Trophoblast cell (in vitro differentiated cells and primary cell): ENCODE results near the gene SMTNL2.
A peak's percentile ranks its signal among the peaks of the same experiment; 100 is the strongest.
"Not testable (repeated sequence)": the region's sequence is repeated elsewhere in the genome, so short reads cannot be mapped to it uniquely, and the experiment has no call there.

ENCODE experiments used
- DNase-seq, 2 donors: peaks; one replicate each; pipeline ENCODE4 v3.0.0-alpha.2; 2016
- H2AFZ ChIP-seq: 2 replicates; pipeline ENCODE4 v1.6.1; 2013; ENCODE audit warnings: low read length, moderate library complexity, mild to moderate bottlenecking; ENCODE audit not compliant: insufficient read depth, poor library complexity
- H2AK5ac ChIP-seq: 2 replicates; pipeline ENCODE4 v1.6.1; 2013; ENCODE audit warnings: mild to moderate bottlenecking, low read length
- H2BK120ac ChIP-seq: 2 replicates; pipeline ENCODE4 v1.6.1; 2013; ENCODE audit warnings: low read length, mild to moderate bottlenecking, moderate library complexity; ENCODE audit not compliant: insufficient read depth, poor library complexity
- H2BK12ac ChIP-seq: 2 replicates; pipeline ENCODE4 v1.6.1; 2013; ENCODE audit warnings: mild to moderate bottlenecking, low read length, moderate library complexity
- H2BK5ac ChIP-seq: 2 replicates; pipeline ENCODE4 v1.6.1; 2013; ENCODE audit warnings: low read length, low read depth, moderate library complexity, mild to moderate bottlenecking; ENCODE audit not compliant: poor library complexity
- H3K14ac ChIP-seq: 2 replicates; pipeline ENCODE4 v1.6.1; 2013; ENCODE audit warnings: mild to moderate bottlenecking, low read length
- H3K18ac ChIP-seq: 2 replicates; pipeline ENCODE4 v1.6.1; 2013; ENCODE audit warnings: mild to moderate bottlenecking, low read length
- H3K23ac ChIP-seq: 2 replicates; pipeline ENCODE4 v1.6.1; 2013; ENCODE audit warnings: low read length
- H3K27ac ChIP-seq: 2 replicates; pipeline ENCODE4 v1.5.1; 2013; ENCODE audit warnings: low read depth, mild to moderate bottlenecking, inconsistent platforms, low read length, moderate library complexity
- H3K27me3 ChIP-seq: 2 replicates; pipeline ENCODE4 v1.6.1; 2013; ENCODE audit warnings: inconsistent platforms, mild to moderate bottlenecking, low read length, moderate library complexity; ENCODE audit not compliant: insufficient read depth
- H3K36me3 ChIP-seq, 2 experiments: 1 replicate in 1 of 2; 2 replicates in 1 of 2; pipeline ENCODE4 v1.6.1; 2013; ENCODE audit warnings: low read length in 2 of 2, mild to moderate bottlenecking in 2 of 2, moderate library complexity in 1 of 2; ENCODE audit not compliant: insufficient read depth in 2 of 2, control insufficient read depth in 1 of 2
- H3K4ac ChIP-seq: 2 replicates; pipeline ENCODE4 v1.6.1; 2013; ENCODE audit warnings: low read depth, mild to moderate bottlenecking, low read length, moderate library complexity
- H3K4me1 ChIP-seq, 2 experiments: 1 replicate in 1 of 2; 2 replicates in 1 of 2; pipeline ENCODE4 v1.6.1; 2013; ENCODE audit warnings: low read length in 2 of 2, mild to moderate bottlenecking in 2 of 2, moderate library complexity in 1 of 2; ENCODE audit not compliant: insufficient read depth in 2 of 2, control insufficient read depth in 1 of 2
- H3K4me2 ChIP-seq: 2 replicates; pipeline ENCODE4 v1.6.1; 2013; ENCODE audit warnings: inconsistent platforms, mild to moderate bottlenecking, low read length, moderate library complexity
- H3K4me3 ChIP-seq: 2 replicates; pipeline ENCODE4 v1.5.1; 2013; ENCODE audit warnings: mild to moderate bottlenecking, low read depth, low read length, inconsistent platforms
- H3K79me1 ChIP-seq: one replicate; pipeline ENCODE4 v1.6.1; 2013; ENCODE audit warnings: low read length
- H3K79me2 ChIP-seq: 2 replicates; pipeline ENCODE4 v1.6.1; 2013; ENCODE audit warnings: low read length, mild to moderate bottlenecking; ENCODE audit not compliant: control insufficient read depth, insufficient read depth, poor library complexity
- H3K9ac ChIP-seq: 2 replicates; pipeline ENCODE4 v1.6.1; 2013; ENCODE audit warnings: mild to moderate bottlenecking, low read length
- H3K9me3 ChIP-seq: 2 replicates; pipeline ENCODE4 v1.6.1; 2013; ENCODE audit warnings: low read depth, mild to moderate bottlenecking, control low read depth, inconsistent platforms, low read length; ENCODE audit not compliant: insufficient read depth
- H4K12ac ChIP-seq: 2 replicates; pipeline ENCODE4 v1.6.1; 2013; ENCODE audit warnings: low read depth, mild to moderate bottlenecking, low read length, moderate library complexity
- H4K8ac ChIP-seq: 2 replicates; pipeline ENCODE4 v1.6.1; 2013; ENCODE audit warnings: low read depth, mild to moderate bottlenecking, low read length, moderate library complexity
- H4K91ac ChIP-seq: one replicate; pipeline ENCODE4 v1.6.1; 2013; ENCODE audit warnings: low read depth, mild to moderate bottlenecking, low read length, moderate library complexity
- WGBS: extraction: QIAGEN DNeasy Blood & Tissue Kit; methylation state at CpG from one replicate; pipeline ENCODE4 v1.1.7; 2013; ENCODE audit warnings: missing lambda C conversion rate; ENCODE audit not compliant: insufficient read length, insufficient coverage; ENCODE audit errors: extremely low coverage; 5-methylcytosine and 5-hydroxymethylcytosine counted together

The SMTNL2 gene

DNA sequence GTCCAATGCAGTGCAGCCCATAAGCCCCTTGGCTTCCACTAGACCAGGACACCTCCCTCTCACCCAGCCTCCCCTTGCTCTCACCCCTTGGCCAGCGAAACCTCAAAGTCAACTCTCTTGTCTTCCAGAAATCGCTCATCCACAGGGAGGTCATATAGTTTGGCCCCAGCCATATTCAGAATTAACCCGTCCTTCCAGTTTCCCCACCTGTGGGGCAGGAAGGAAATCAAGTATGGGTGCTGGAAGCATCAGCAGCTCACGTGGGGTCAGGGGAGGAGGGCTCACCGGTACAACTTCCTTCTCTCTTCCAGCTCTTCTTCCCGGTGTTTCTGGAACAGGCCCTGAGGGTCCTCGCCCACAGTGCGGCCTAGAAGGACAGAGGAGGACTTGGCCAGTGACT lies 54.4 kb downstream of the SMTNL2 start:
- not testable (repeated sequence) for H3K9me3 ChIP-seq, H3K36me3 ChIP-seq, H4K12ac ChIP-seq, H2BK12ac ChIP-seq, H3K9ac ChIP-seq, H3K23ac ChIP-seq, H3K4me2 ChIP-seq, H2BK120ac ChIP-seq, H2AK5ac ChIP-seq, H3K18ac ChIP-seq, H2AFZ ChIP-seq, H4K91ac ChIP-seq, H3K4me3 ChIP-seq, H3K79me1 ChIP-seq, H3K14ac ChIP-seq, H3K4ac ChIP-seq, H4K8ac ChIP-seq, H3K79me2 ChIP-seq, DNase-seq, H3K27ac ChIP-seq, H2BK5ac ChIP-seq
- Histone ChIP-seq H3K4me1 (peaks cover 9 to 13% of the 10 kb centered on the region in 2 experiments), H3K27me3 (peaks cover 25% of the 10 kb centered on the region)
- WGBS = no CpG with 5 or more reads among the region's 8 CpGs

DNA sequence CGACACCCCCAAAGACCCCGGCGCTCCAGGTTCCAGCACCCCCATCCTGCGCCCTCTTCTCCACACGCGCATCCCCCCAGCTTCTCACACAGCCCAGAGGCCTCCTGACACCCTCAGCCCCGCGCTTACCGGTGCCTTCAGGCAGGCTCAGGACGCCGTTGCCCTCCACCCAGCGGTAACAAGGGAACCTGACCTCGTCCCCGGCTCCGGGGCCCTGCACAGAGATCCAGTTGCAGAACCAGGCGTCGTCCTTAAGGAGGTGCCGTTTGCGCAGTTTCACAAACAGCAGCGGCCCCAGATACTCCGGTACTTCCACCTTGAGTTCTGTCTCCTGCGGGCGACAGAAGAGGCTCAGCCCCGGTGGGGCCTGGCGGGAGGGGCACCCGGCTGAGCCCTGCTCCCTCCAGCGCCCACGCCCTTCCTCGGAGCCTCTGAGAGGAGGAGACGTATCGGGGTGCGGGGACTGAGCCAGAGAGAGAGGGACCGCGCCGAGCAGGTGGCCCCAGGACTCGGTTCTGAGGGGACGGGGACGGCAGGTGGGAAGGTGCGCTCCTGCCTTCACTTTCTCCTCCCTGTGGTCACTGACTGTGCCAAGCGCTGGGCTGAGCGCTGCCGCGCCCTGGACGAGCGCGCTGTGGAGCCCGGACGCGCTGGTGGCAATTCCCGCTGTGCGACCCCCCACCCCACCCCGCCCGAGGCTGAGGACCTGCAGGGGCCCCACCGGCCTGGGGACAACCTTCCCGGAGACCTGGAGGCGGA lies 55.2 kb downstream of the SMTNL2 start:
- H3K9ac ChIP-seq, H4K91ac ChIP-seq, H2BK5ac ChIP-seq, H3K4ac ChIP-seq, H3K18ac ChIP-seq, H3K79me2 ChIP-seq, H3K79me1 ChIP-seq, H3K4me3 ChIP-seq, H2BK120ac ChIP-seq, H3K36me3 ChIP-seq, H2AFZ ChIP-seq, H4K8ac ChIP-seq, H4K12ac ChIP-seq, H3K14ac ChIP-seq, H2AK5ac ChIP-seq, H3K23ac ChIP-seq, H2BK12ac ChIP-seq, H3K9me3 ChIP-seq, H3K27ac ChIP-seq: not testable (repeated sequence)
- peak in 1 of 2 donors; percentile 20 for DNase-seq
- peaks cover 9 to 13% of the 10 kb centered on the region in 2 experiments for H3K4me1 ChIP-seq
- H3K27me3 ChIP-seq = peaks cover 25% of the 10 kb centered on the region
- WGBS = no CpG with 5 or more reads among the region's 56 CpGs
- peak overlapping the region; percentile 20 for H3K4me2 ChIP-seq

GRCh38 chr17:4640569-4641188 lies 56.4 kb downstream of the SMTNL2 start:
- not testable (repeated sequence) for H3K79me1 ChIP-seq, H3K23ac ChIP-seq, H3K18ac ChIP-seq, H2BK12ac ChIP-seq, H4K12ac ChIP-seq, H4K91ac ChIP-seq, H2BK5ac ChIP-seq, H3K36me3 ChIP-seq, H3K4ac ChIP-seq, H3K4me3 ChIP-seq, H3K79me2 ChIP-seq, H3K4me2 ChIP-seq, H3K27ac ChIP-seq, H2BK120ac ChIP-seq, H3K9ac ChIP-seq, H4K8ac ChIP-seq, H2AFZ ChIP-seq, H3K9me3 ChIP-seq, H2AK5ac ChIP-seq, H3K14ac ChIP-seq, DNase-seq
- WGBS = no CpG with 5 or more reads among the region's 39 CpGs
- Histone ChIP-seq H3K4me1 (peaks cover 9 to 13% of the 10 kb centered on the region in 2 experiments), H3K27me3 (peaks cover 25% of the 10 kb centered on the region)

DNA sequence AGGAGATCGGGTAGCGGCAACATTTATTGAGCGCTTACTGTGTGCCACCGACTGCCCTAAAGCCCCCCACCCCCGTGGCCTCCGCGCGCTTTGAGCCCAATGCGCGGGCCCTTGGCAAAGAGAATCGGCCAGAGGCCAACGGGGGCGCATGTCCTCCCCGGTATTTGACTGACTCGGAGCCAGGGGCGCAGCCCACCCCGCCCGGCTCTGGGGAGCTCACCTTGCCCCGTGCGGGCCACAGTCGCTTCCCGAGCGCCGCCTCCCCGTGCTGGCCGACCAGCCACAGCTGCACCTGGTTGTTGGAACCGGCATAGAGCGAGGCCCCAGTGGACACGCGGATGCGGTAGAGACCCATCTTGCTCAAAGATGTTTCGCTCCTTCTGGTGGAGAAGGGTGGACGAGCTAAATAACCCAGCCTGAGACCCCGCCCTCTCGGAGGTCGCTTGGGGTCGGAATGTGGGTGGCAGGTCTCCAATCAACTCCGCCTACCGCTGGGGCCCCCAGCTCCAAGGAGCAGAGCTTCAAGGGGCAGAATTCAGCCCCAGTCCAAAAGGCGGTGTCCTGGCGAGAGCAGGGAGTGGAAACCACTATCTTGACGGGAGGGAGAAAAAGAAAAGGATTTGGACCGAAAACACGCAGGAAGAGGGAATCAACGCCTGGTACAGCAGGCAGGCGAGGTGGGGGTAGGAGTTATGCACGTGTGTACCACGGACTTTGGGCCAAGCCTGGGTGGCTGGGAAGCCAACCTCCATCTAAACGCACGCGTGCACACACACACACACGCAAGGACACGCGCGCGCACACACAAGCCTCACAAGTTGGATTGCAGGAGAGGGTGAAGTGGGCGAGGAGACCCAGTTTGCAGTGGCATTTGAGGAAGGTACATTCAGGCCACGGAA lies 57.2 kb downstream of the SMTNL2 start, which contains the start of gene ALOX15:
ALOX15 (minus strand) TSS at position 382 of the 899 bp plus-strand sequence; CDS start at position 355, 27 bp downstream.
- Histone ChIP-seq H3K79me1 (no peaks in the 10 kb centered on the region), H3K36me3 (no peaks in the 10 kb centered on the region), H4K91ac (no peak within 1 kb of the TSS), H2BK12ac (no peak within 1 kb of the TSS), H3K27me3 (peaks cover 25% of the 10 kb centered on the region), H2BK5ac (no peak within 1 kb of the TSS), H3K14ac (no peak within 1 kb of the TSS), H3K4me3 (no peak within 1 kb of the TSS), H4K12ac (no peak within 1 kb of the TSS), H3K18ac (no peak within 1 kb of the TSS), H2BK120ac (no peak within 1 kb of the TSS), H3K9me3 (peaks cover under 1% of the 10 kb centered on the region), H3K79me2 (no peaks in the 10 kb centered on the region), H2AK5ac (no peak within 1 kb of the TSS), H4K8ac (no peak within 1 kb of the TSS), H3K4ac (no peak within 1 kb of the TSS), H3K9ac (no peak within 1 kb of the TSS), H3K4me2 (peak within 1 kb of the TSS; percentile 33), H3K4me1 (peaks cover 9 to 13% of the 10 kb centered on the region in 2 experiments), H2AFZ (no peak within 1 kb of the TSS), H3K23ac (peak within 1 kb of the TSS; percentile 35), H3K27ac (no peak within 1 kb of the TSS)
- WGBS = no CpG with 5 or more reads among the region's 58 CpGs
- DNase-seq = no peak
